Caco-2 (cell line): ENCODE data around the gene ADNP. TPM values are rescaled to one million over a fixed set of nuclear protein-coding genes. Genes with fewer than 3 reads are reported as not detected.
"Not testable (repeated sequence)": the region's sequence is repeated elsewhere in the genome, so short reads cannot be mapped to it uniquely, and the experiment has no call there.

ENCODE experiments used
- Bru-seq: library from RNA; stranded (reverse); fragments of 400-500 nt; gene quantifications from one replicate; lab custom pipeline; 2021; lab: Mats Ljungman, UMichigan
- BruChase-seq, 2 experiments: library from RNA; stranded (reverse); fragments of 400-500 nt; gene quantifications; one replicate each; lab custom pipeline; 2021; lab: Mats Ljungman, UMichigan
- BruUV-seq: library from RNA; stranded (reverse); fragments of 400-500 nt; replicated peaks from 2 replicates; lab custom pipeline; 2021; lab: Mats Ljungman, UMichigan
- CTCF ChIA-PET: fragments of 300-600 bp; sonication (Branson Sonifier 250); formaldehyde crosslinking; loops from one replicate; lab custom pipeline; 2022; ENCODE audit warnings: antibody characterized with exemption; lab: Charles Lee
- POLR2A ChIA-PET: fragments of 300-600 bp; sonication (Branson Sonifier 250); formaldehyde crosslinking; loops from one replicate; lab custom pipeline; 2022; ENCODE audit warnings: antibody characterized with exemption; lab: Charles Lee
- DNase-seq, 2 experiments: peaks; one replicate each; pipeline versions ENCODE4 v3.0.0 to v3.0.0-alpha.2; 2020 to 2022
- H3K27me3 ChIP-seq: replicated peaks from 2 replicates; pipeline ENCODE4 v1.6.0; 2011; ENCODE audit warnings: low read length; ENCODE audit not compliant: control insufficient read depth, insufficient read depth
- H3K36me3 ChIP-seq: 2 replicates; pipeline ENCODE4 v1.5.1; 2011; ENCODE audit warnings: low read length; ENCODE audit not compliant: control insufficient read depth, insufficient read depth
- H3K4me1 ChIP-seq: fragments of 250-450 bp; sonication (Bioruptor Pico); 2 replicates; pipeline ENCODE4 v1.5.1; 2020; ENCODE audit warnings: mild to moderate bottlenecking
- H3K4me3 ChIP-seq: 2 replicates; pipeline ENCODE4 v1.5.1; 2011; ENCODE audit warnings: low read depth, mild to moderate bottlenecking, control low read depth, low read length
- H3K9me3 ChIP-seq: fragments of 250-450 bp; sonication (Bioruptor Pico); 2 replicates; pipeline ENCODE4 v1.5.1; 2020; ENCODE audit warnings: mild to moderate bottlenecking, moderate library complexity
- H3K27ac Mint-ChIP-seq: one replicate; pipeline ENCODE4 v1.8.0; 2022; ENCODE audit warnings: mixed read lengths; ENCODE audit not compliant: unreplicated experiment
- H3K27me3 Mint-ChIP-seq: one replicate; pipeline ENCODE4 v1.8.0; 2022; ENCODE audit warnings: mixed read lengths; ENCODE audit not compliant: insufficient read depth, unreplicated experiment
- H3K36me3 Mint-ChIP-seq: one replicate; pipeline ENCODE4 v1.8.0; 2022; ENCODE audit warnings: mild to moderate bottlenecking, mixed read lengths; ENCODE audit not compliant: insufficient read depth, unreplicated experiment
- H3K4me1 Mint-ChIP-seq: one replicate; pipeline ENCODE4 v1.8.0; 2022; ENCODE audit warnings: low read depth, mixed read lengths; ENCODE audit not compliant: unreplicated experiment
- H3K4me3 Mint-ChIP-seq: one replicate; pipeline ENCODE4 v1.8.0; 2022; ENCODE audit warnings: mild to moderate bottlenecking, moderate library complexity, mixed read lengths; ENCODE audit not compliant: unreplicated experiment
- H3K9me3 Mint-ChIP-seq: one replicate; pipeline ENCODE4 v1.8.0; 2022; ENCODE audit warnings: mixed read lengths; ENCODE audit not compliant: unreplicated experiment
- intact Hi-C: fragments of 100-400 bp; cut with micrococcal nuclease; formaldehyde crosslinking; loops from one replicate; pipeline ENCODE4 v1.10.0; 2022; ENCODE audit not compliant: unreplicated experiment
- long read RNA-seq: library from polyadenylated mRNA; stranded (forward); transcript quantifications from one replicate; pipeline ENCODE4 v2.0.0, GENCODE V29; 2022
- total RNA-seq: library from RNA; stranded (reverse); gene quantifications from 2 replicates; pipeline ENCODE4 v1.2.3, GENCODE V29; 2022
- TF ChIP-seq, protein P1 (sequence below), 2 experiments: fragments of 200-600 bp in 1 of 2; IDR thresholded peaks; 1 replicate in 1 of 2; 2 replicates in 1 of 2; pipeline versions ENCODE4 v1.5.1 to v1.8.0; 2011 to 2022; ENCODE audit warnings: antibody characterized with exemption in 1 of 2, control low read depth in 1 of 2, inconsistent platforms in 1 of 2, low read depth in 1 of 2, low read length in 1 of 2, mild to moderate bottlenecking in 1 of 2, moderate library complexity in 1 of 2; ENCODE audit not compliant: insufficient read depth in 1 of 2, severe bottlenecking in 1 of 2, unreplicated experiment in 1 of 2

ADNP gene
- 154 and 157 TPM in 2 replicates for total RNA-seq
- percentile 99 among the genes with signal in this experiment for Bru-seq, nascent RNA
- BruChase-seq, experiment 1, labeled RNA remaining after a 2-hour chase, result percentile 99 among the genes with signal in this experiment
- BruChase-seq, experiment 2, labeled RNA remaining after a 6-hour chase, result percentile 96 among the genes with signal in this experiment
- long read RNA-seq, full-length matches to known transcripts, result 36 of 86 reads
- long read RNA-seq, partial matches to known transcripts, result 16 of 86 reads
- long read RNA-seq, other reads (novel, unspliced or antisense), result 34 of 86 reads

DNA sequence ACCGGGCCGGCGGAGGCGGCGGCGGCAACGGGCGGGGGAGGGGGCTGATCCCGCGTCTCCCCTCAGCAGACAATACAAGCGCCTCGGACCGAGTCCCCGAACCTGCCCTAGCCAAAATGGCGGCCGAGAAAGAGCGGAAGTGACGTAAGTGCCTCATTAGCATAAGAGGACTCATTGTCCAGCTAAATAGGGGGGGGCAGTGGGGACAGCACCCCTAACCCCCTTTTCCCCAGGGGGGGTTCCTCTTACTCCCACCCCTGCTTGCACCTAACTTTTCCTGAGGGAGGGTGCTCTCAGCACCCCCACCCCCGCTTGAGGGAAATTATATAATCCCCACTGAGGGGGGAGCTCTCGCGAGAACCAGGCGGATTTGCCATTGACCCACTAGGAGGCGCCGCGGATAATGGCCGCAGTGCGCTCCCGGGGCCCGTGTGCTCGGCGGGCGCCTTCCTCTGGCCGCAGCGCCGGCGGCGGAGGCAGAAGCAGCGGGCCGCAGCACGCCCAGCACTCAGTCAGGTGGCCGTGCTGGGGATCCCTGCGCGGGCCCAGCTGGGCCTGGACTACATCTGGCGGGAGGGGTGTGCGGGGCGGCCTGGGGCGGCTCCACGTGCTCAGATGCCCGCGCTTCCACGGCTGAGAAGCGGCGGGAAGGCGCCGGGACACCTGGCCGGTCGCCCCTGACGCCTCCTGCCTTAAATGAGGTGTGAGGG, at the start of gene ADNP:
Gene ADNP (minus strand): TSS at position 132 of the 710 bp plus-strand sequence. CDS start 27,441 bp downstream, outside the sequence.
- no peaks in the 10 kb centered on the region for H3K9me3 Mint-ChIP-seq
- TF ChIP-seq, protein P1, sequence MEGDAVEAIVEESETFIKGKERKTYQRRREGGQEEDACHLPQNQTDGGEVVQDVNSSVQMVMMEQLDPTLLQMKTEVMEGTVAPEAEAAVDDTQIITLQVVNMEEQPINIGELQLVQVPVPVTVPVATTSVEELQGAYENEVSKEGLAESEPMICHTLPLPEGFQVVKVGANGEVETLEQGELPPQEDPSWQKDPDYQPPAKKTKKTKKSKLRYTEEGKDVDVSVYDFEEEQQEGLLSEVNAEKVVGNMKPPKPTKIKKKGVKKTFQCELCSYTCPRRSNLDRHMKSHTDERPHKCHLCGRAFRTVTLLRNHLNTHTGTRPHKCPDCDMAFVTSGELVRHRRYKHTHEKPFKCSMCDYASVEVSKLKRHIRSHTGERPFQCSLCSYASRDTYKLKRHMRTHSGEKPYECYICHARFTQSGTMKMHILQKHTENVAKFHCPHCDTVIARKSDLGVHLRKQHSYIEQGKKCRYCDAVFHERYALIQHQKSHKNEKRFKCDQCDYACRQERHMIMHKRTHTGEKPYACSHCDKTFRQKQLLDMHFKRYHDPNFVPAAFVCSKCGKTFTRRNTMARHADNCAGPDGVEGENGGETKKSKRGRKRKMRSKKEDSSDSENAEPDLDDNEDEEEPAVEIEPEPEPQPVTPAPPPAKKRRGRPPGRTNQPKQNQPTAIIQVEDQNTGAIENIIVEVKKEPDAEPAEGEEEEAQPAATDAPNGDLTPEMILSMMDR (IDR thresholded peaks at IDR 0.05; ENCODE audit: insufficient read depth in 1 of 2, low read depth in 1 of 2, low read length in 1 of 2, severe bottlenecking in 1 of 2, unreplicated experiment in 1 of 2), result peak; percentile 95
- H3K27me3 Mint-ChIP-seq, result no peaks in the 10 kb centered on the region
- Histone ChIP-seq H3K27me3 (no peaks in the 10 kb centered on the region), H3K36me3 (peaks cover 6% of the 10 kb centered on the region), H3K4me3 (peak within 1 kb of the TSS; percentile 96), H3K4me1 (peaks cover 48% of the 10 kb centered on the region), H3K9me3 (no peaks in the 10 kb centered on the region)
- ChIA-PET POLR2A (interaction anchor here (0.5 to 4.2 kb wide), 24 partner anchors 9 to 759 kb away, joined by 3 to 105 read pairs (median 6); partner anchors contain the start of genes BCAS4, DPM1, MOCS3 and PARD6B), CTCF (interaction anchor here (0.5 to 6.5 kb wide), 28 partner anchors 10 to 785 kb away, joined by 3 to 116 read pairs (median 4); partner anchors contain the start of genes BCAS4, DPM1 and MOCS3)
- no TSS peak for BruUV-seq
- intact Hi-C loops, result loop anchor here (1.0 kb wide), 2 partner anchors 27 to 113 kb away; partner anchors contain the start of genes DPM1 and MOCS3
- H3K36me3 Mint-ChIP-seq, result peaks cover 98% of the 10 kb centered on the region
- peaks cover 46% of the 10 kb centered on the region for H3K4me1 Mint-ChIP-seq
- peak within 1 kb of the TSS; percentile 89 for H3K27ac Mint-ChIP-seq
- H3K4me3 Mint-ChIP-seq, result peak within 1 kb of the TSS; percentile 90
- DNase-seq, result peak; percentile 99

DNA sequence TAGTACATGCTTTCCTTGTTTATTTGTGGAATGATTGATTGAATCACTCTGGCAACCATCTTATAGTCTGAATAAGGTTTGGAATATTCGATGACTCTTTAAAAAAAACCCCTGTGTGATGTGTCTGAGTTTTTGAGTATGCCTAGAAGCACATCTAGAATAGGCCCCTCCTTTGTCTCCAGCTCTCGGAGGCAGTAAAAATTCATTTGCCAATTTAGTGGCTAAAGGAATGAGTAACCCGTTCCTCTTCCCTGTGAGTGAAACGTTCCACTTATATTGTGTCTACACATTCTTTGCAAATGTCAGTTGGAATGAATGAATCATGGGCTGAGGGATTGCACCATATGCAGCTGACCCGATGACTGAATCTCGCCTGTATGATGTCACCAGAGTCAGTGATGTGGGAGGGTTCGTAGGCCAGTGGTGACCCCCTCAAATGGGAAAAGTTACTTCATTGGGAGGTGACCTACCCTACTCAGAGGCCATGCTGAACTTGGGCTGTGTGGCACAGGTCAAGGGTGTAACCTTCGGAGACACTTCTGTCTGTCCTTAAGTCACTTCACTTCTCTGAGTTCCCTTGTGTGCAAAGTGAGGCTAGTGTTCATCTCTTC, 48.9 kb upstream of the ADNP start:
- BruUV-seq, result no TSS peak
- no peaks in the 10 kb centered on the region for H3K36me3 Mint-ChIP-seq
- Histone ChIP-seq H3K4me3 (no peak overlapping the region), H3K4me1 (peaks cover 4% of the 10 kb centered on the region), H3K9me3 (no peaks in the 10 kb centered on the region), H3K36me3 (no peaks in the 10 kb centered on the region), H3K27me3 (0 out of 2 replicates have a peak, but pooled peaks cover 1% of the 10 kb centered on the region)
- peaks cover 17% of the 10 kb centered on the region for H3K27me3 Mint-ChIP-seq
- TF ChIP-seq, protein P1 (IDR thresholded peaks at IDR 0.05; ENCODE audit: insufficient read depth in 1 of 2, low read depth in 1 of 2, low read length in 1 of 2, severe bottlenecking in 1 of 2, unreplicated experiment in 1 of 2), result no peak
- peaks cover 10% of the 10 kb centered on the region for H3K4me1 Mint-ChIP-seq
- ChIA-PET POLR2A (no interaction called here), CTCF (interaction anchor here (1.1 to 2.8 kb wide), 3 partner anchors 36 to 356 kb away, joined by 3 to 36 read pairs (median 3); no protein-coding TSS in a partner anchor)
- peaks cover 3% of the 10 kb centered on the region for H3K9me3 Mint-ChIP-seq
- H3K27ac Mint-ChIP-seq, result no peak overlapping the region
- no peak overlapping the region for H3K4me3 Mint-ChIP-seq
- intact Hi-C loops, result no loop called here
- peak in 1 of 2 experiments; percentile 60 for DNase-seq

DNA sequence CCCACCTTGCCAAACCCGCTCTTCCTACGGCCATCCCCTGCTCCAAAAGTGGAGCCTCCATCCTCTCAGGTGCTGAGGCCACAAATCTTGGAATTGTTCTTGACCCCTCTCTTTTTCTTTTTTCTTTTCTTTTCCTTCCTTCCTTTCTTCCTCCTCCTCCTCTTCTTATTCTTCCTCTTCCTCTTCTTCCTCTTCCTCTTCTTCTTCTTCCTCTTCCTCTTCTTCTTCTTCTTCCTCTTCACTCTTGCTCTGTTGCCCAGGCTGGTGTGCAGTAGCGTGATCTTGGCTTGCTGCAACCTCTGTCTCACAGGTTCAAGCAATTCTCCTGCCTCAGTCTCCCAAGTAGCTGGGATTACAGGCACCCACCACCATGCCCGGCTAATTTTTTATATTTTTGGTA, 47.3 kb upstream of the ADNP start:
- H3K36me3 Mint-ChIP-seq, POLR2A ChIA-PET, H3K4me3 ChIP-seq, DNase-seq, H3K36me3 ChIP-seq, H3K27me3 ChIP-seq, H3K4me1 ChIP-seq, H3K9me3 ChIP-seq, intact Hi-C loops, H3K27ac Mint-ChIP-seq, H3K4me3 Mint-ChIP-seq, BruUV-seq, H3K4me1 Mint-ChIP-seq: not testable (repeated sequence)
- CTCF ChIA-PET, result interaction anchor here (0.8 kb wide), 1 partner anchor 9 kb away, joined by 5 read pairs; no protein-coding TSS in a partner anchor
- H3K9me3 Mint-ChIP-seq, result peaks cover 12% of the 10 kb centered on the region
- peaks cover 17% of the 10 kb centered on the region for H3K27me3 Mint-ChIP-seq
